ENCODE measurements around the gene DRG1.
"Not testable (repeated sequence)": the region's sequence is repeated elsewhere in the genome, so short reads cannot be mapped to it uniquely, and the experiment has no call there.

The DRG1 gene

GRCh38 chr22:31481129-31481528, 81.7 kb downstream of the DRG1 start:
- no peak for DNase-seq (ENCODE audit: low spot score)
- TF ChIP-seq, protein P1, sequence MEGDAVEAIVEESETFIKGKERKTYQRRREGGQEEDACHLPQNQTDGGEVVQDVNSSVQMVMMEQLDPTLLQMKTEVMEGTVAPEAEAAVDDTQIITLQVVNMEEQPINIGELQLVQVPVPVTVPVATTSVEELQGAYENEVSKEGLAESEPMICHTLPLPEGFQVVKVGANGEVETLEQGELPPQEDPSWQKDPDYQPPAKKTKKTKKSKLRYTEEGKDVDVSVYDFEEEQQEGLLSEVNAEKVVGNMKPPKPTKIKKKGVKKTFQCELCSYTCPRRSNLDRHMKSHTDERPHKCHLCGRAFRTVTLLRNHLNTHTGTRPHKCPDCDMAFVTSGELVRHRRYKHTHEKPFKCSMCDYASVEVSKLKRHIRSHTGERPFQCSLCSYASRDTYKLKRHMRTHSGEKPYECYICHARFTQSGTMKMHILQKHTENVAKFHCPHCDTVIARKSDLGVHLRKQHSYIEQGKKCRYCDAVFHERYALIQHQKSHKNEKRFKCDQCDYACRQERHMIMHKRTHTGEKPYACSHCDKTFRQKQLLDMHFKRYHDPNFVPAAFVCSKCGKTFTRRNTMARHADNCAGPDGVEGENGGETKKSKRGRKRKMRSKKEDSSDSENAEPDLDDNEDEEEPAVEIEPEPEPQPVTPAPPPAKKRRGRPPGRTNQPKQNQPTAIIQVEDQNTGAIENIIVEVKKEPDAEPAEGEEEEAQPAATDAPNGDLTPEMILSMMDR (IDR thresholded peaks at IDR 0.05; ENCODE audit: extremely low read depth, missing control alignments): no peak

DNA sequence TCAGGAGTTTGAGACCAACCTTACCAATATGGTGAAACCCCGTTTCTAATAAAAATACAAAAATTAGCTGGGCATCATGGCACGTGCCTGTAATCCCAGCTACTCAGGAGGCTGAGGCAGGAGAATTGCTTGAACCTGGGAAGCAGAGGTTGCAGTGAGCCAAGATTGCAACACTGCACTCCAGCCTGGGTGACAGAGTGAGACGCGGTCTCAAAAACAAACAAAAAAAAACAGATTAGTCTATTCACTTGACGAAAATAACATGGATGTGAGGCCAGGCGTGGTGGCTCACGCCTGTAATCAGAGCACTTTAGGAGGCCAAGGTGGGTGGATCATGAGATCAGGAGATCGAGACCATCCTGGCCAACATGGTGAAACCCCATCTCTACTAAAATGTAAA, 83.1 kb downstream of the DRG1 start:
- DNase-seq (ENCODE audit: low spot score): not testable (repeated sequence)

All from GM20000 (cell line).